ENCODE data around the gene BLTP3B.

DNA sequence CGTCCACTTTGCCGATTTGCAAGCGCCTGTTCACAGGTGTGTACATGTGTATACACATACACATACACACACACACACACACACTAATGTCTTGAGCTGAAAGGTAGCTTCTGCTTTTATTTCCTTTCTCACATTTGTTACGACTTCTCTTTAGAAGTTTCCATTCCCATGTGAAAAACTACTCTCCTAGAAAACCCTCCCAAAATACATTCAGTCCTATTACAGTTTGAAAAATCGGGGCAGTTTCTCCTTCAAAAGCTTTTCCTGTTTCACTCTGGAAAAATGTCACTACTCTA lies 3.9 kb downstream of the BLTP3B start:
- no peak for TF ChIP-seq POLR2A (IDR thresholded peaks at IDR 0.05)
- TF ChIP-seq, protein P1, sequence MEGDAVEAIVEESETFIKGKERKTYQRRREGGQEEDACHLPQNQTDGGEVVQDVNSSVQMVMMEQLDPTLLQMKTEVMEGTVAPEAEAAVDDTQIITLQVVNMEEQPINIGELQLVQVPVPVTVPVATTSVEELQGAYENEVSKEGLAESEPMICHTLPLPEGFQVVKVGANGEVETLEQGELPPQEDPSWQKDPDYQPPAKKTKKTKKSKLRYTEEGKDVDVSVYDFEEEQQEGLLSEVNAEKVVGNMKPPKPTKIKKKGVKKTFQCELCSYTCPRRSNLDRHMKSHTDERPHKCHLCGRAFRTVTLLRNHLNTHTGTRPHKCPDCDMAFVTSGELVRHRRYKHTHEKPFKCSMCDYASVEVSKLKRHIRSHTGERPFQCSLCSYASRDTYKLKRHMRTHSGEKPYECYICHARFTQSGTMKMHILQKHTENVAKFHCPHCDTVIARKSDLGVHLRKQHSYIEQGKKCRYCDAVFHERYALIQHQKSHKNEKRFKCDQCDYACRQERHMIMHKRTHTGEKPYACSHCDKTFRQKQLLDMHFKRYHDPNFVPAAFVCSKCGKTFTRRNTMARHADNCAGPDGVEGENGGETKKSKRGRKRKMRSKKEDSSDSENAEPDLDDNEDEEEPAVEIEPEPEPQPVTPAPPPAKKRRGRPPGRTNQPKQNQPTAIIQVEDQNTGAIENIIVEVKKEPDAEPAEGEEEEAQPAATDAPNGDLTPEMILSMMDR (IDR thresholded peaks at IDR 0.05), result no peak
